ENCODE results near the gene PPP1R15A. TPM values are rescaled to one million over a fixed set of nuclear protein-coding genes. Genes with fewer than 3 reads are reported as not detected.
"Not testable (repeated sequence)": the region's sequence is repeated elsewhere in the genome, so short reads cannot be mapped to it uniquely, and the experiment has no call there.

The PPP1R15A gene
- total RNA-seq, 4 donors from 2014 or later: 28.7 to 73.9 (median 39.8) TPM

DNA sequence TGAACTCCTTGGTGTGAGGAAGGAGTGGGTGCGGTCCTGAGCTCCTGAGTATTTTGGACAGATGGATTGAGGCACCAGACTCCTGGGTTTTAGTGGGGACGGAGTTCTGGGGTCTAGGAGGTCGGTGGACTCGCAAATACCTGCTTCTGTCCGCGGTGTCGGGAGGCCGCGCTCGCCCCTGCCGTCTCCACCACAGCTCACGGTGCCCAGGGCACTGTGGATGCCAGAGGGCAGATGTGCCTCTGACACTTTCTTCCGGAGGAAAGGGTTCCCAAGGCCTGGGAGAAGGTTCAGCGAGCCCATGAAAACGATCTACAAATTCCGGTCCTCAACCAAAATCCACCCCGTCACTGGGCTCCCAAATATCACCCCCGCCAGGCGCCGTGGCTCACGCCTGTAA is 23.0 kb downstream of the PPP1R15A start:
- no peak for DNase-seq
- intact Hi-C loops (cut with DNase I; ENCODE audit: low total_unique reads) (no loop called here), in situ Hi-C loops (cut with MboI; ENCODE audit: low sequenced_read_pairs in 4 of 4) (no loop called here)
- Histone ChIP-seq H3K4me1 (peaks cover 0 to 6% of the 10 kb centered on the region in 2 donors), H3K4me3 (peak overlapping the region in 2 of 4 donors; percentile 41 to 51), H3K27me3 (no peaks in the 10 kb centered on the region), H3K36me3 (no peaks in the 10 kb centered on the region), H3K27ac (peak overlapping the region in 1 of 4 donors; percentile 18), H3K9me3 (no peaks in the 10 kb centered on the region)
- TF ChIP-seq POLR2A (IDR thresholded peaks at IDR 0.05): no peak
- TF ChIP-seq, protein P1, sequence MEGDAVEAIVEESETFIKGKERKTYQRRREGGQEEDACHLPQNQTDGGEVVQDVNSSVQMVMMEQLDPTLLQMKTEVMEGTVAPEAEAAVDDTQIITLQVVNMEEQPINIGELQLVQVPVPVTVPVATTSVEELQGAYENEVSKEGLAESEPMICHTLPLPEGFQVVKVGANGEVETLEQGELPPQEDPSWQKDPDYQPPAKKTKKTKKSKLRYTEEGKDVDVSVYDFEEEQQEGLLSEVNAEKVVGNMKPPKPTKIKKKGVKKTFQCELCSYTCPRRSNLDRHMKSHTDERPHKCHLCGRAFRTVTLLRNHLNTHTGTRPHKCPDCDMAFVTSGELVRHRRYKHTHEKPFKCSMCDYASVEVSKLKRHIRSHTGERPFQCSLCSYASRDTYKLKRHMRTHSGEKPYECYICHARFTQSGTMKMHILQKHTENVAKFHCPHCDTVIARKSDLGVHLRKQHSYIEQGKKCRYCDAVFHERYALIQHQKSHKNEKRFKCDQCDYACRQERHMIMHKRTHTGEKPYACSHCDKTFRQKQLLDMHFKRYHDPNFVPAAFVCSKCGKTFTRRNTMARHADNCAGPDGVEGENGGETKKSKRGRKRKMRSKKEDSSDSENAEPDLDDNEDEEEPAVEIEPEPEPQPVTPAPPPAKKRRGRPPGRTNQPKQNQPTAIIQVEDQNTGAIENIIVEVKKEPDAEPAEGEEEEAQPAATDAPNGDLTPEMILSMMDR (IDR thresholded peaks at IDR 0.05 in 4 of 5, conservative IDR thresholded peaks at IDR 0.05 in 1 of 5): no peak
- ATAC-seq: no peak

DNA sequence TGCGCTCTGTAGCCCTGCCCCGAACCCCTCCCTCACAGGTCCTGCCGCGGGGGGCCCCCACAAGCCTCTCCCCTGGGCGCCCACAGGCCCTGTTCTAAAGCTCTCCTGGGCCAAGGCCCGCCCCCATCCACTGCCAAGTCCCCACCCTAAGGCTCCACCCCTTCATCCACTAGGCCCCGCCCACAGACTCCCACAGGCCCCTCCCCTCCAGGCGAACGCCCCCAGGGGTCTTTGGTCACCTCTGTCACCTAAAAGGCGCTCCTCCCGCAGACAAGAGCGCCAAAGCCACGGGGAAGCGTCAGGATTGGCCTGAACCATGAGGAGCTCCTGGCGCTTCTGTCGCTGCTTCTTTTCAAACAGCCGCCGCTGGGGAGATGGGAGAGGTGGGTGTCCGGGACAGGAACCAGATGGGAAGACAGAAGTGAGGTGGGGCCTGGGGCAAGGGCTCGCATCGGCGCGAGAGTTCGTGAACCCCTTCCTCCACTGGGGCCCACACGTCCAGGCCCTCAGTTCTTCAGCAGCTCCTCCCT is 24.0 kb downstream of the PPP1R15A start:
- no peaks in the 10 kb centered on the region for H3K9me3 ChIP-seq
- DNase-seq (peak in 1 of 2 donors; percentile 46), ATAC-seq (no peak)
- H3K4me3 ChIP-seq: peak overlapping the region; percentile 22 to 51 (median 32)
- H3K36me3 ChIP-seq: no peaks in the 10 kb centered on the region
- H3K27ac ChIP-seq: peak overlapping the region; percentile 14 to 76 (median 54)
- intact Hi-C loops (cut with DNase I; ENCODE audit: low total_unique reads): no loop called here
- in situ Hi-C loops (cut with MboI; ENCODE audit: low sequenced_read_pairs in 4 of 4): no loop called here
- peaks cover 7 to 12% of the 10 kb centered on the region in 2 donors for H3K4me1 ChIP-seq
- no peak for TF ChIP-seq POLR2A (IDR thresholded peaks at IDR 0.05)
- TF ChIP-seq, protein P1 (IDR thresholded peaks at IDR 0.05 in 4 of 5, conservative IDR thresholded peaks at IDR 0.05 in 1 of 5): no peak
- no peaks in the 10 kb centered on the region for H3K27me3 ChIP-seq

DNA sequence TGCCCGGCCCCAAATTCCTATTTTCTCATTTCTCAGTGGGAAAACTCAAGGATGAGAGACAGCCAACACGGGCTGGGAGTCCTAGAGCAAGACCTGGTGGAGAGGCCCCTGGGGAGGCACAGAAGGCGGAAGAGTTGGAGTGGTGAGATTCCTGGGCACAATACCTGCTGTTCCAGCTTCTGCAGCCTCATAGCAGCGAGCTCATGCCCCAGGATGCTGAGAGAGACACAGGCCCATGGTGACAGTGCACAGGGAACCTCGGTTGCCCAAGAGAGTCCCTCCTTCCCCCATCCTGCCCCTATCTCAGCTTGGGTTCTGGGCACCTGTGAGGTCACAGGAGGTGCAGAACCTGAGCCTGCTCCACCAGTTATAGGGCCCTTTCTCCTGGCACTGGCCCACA is 25.0 kb downstream of the PPP1R15A start:
- Histone ChIP-seq H3K9me3 (no peaks in the 10 kb centered on the region), H3K36me3 (no peaks in the 10 kb centered on the region), H3K27ac (peak overlapping the region in 2 of 4 donors; percentile 12 to 76), H3K4me3 (no peak overlapping the region), H3K27me3 (no peaks in the 10 kb centered on the region), H3K4me1 (peaks cover 16 to 22% of the 10 kb centered on the region in 2 donors)
- ATAC-seq (no peak), DNase-seq (no peak)
- in situ Hi-C loops (cut with MboI; ENCODE audit: low sequenced_read_pairs in 4 of 4) (no loop called here), intact Hi-C loops (cut with DNase I; ENCODE audit: low total_unique reads) (no loop called here)
- no peak for TF ChIP-seq POLR2A (IDR thresholded peaks at IDR 0.05)
- TF ChIP-seq, protein P1 (IDR thresholded peaks at IDR 0.05 in 4 of 5, conservative IDR thresholded peaks at IDR 0.05 in 1 of 5): no peak

DNA sequence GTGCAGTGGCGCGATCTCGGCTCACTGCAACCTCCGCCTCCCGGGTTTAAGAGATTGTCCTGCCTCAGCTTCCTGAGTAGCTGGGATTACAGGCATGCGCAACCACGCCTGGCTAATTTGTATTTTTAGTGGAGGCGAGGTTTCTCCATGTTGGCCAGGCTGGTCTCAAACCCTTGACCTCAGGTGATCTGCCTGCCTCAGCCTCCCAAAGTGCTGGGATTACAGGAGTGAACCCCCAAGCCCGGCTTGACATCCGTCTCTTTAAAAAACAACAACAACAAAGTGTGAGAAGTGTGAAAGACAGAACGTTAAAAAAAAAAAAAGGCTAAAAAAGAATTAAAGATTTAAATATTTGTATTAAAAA is 27.1 kb downstream of the PPP1R15A start:
- peak overlapping the region; percentile 87 to 96 (median 93) for H3K4me3 ChIP-seq
- H3K27me3 ChIP-seq; in situ Hi-C loops (cut with MboI; ENCODE audit: low sequenced_read_pairs in 4 of 4); H3K36me3 ChIP-seq; ATAC-seq; intact Hi-C loops (cut with DNase I; ENCODE audit: low total_unique reads); H3K9me3 ChIP-seq; DNase-seq: not testable (repeated sequence)
- H3K27ac ChIP-seq: peak overlapping the region; percentile 92 to 98 (median 95)
- H3K4me1 ChIP-seq: peaks cover 25 to 30% of the 10 kb centered on the region in 2 donors

DNA sequence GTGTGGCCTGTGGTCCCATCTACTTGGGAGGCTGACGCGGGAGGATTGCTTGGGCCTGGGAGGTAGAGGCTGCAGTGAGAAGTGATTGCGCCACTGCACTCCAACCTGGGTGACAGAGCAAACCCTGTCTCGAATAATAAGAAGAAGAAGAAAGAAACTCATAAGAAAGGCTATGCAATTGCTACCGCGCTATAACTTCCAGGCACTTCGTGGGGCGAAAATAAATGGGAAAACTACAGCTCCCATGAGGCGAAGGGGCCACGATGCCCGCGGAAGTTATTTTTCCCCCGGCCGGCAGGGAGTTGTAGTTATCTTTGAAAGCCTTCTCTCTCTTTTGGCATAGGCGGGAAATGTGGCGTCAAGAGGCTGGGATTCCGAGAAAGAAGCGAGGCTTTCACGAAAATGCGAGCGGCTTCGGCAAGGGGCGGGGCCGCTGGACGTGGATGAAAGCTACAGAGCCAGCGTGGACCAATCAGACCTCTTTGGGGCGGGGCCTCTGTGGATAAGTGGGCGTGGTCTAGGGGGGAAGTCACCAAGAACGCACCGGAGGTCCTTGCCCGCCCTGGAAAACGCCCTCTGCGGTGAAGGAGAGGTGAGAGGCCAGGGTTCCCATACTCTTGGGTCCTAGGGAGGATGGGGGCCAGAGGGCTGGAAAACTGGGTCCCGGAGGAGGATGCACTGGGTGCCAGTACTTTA is 27.7 kb downstream of the PPP1R15A start, which contains the start of gene NUCB1:
NUCB1 (plus strand) TSS at position 532 of the 696 bp plus-strand sequence. CDS start 485 bp downstream, outside the sequence.
- in situ Hi-C loops (cut with MboI; ENCODE audit: low sequenced_read_pairs in 4 of 4) (no loop called here), intact Hi-C loops (cut with DNase I; ENCODE audit: low total_unique reads) (loop anchor here (2.0 kb wide), 1 partner anchor 27 kb away; the partner anchor contains the start of gene PPP1R15A)
- ATAC-seq: peak; percentile 97
- DNase-seq: peak; percentile 97 to 98
- Histone ChIP-seq H3K27ac (peak within 1 kb of the TSS; percentile 92 to 98 (median 95)), H3K4me3 (peak within 1 kb of the TSS; percentile 87 to 96 (median 93)), H3K27me3 (no peaks in the 10 kb centered on the region), H3K4me1 (peaks cover 25 to 30% of the 10 kb centered on the region in 2 donors), H3K36me3 (peaks cover 0 to 11% of the 10 kb centered on the region in 2 donors), H3K9me3 (no peaks in the 10 kb centered on the region)
- peak; percentile 70 to 76 for TF ChIP-seq POLR2A (IDR thresholded peaks at IDR 0.05)
- TF ChIP-seq, protein P1 (IDR thresholded peaks at IDR 0.05 in 4 of 5, conservative IDR thresholded peaks at IDR 0.05 in 1 of 5): peak in 1 of 5 experiments; percentile 34

Measured in gastrocnemius medialis (tissue), 4 donors.